GM23338 (cell line): ENCODE measurements around the gene NEURL1. TPM values are rescaled to one million over a fixed set of nuclear protein-coding genes. Genes with fewer than 3 reads are reported as not detected.

Source experiments
- ATAC-seq: fragments of 200-7000 bp; cut with Tn5 transposase; 3 replicates; pipeline ENCODE4 v1.9.1; 2020
- DNase-seq: peaks from one replicate; pipeline ENCODE4 v3.0.0-alpha.2; 2015; ENCODE audit warnings: low spot score
- H2AFZ ChIP-seq: fragments of 200-600 bp; sonication (generic); 2 replicates; pipeline ENCODE4 v1.8.0; 2016; ENCODE audit warnings: antibody characterized with exemption, mild to moderate bottlenecking, moderate library complexity
- H3F3A ChIP-seq: fragments of 200-600 bp; sonication (generic); replicated peaks from 2 replicates; pipeline ENCODE4 v1.8.0; 2017; ENCODE audit warnings: antibody characterized with exemption, mixed run types, low read depth
- H3K27ac ChIP-seq: fragments of 200-600 bp; sonication (generic); 2 replicates; pipeline ENCODE4 v1.6.1; 2016; ENCODE audit warnings: low read depth
- H3K27me3 ChIP-seq: fragments of 200-600 bp; sonication (generic); 2 replicates; pipeline ENCODE4 v1.8.0; 2016; ENCODE audit warnings: mild to moderate bottlenecking, mixed run types, moderate library complexity; ENCODE audit not compliant: insufficient read depth
- H3K36me3 ChIP-seq: fragments of 200-600 bp; sonication (generic); 2 replicates; pipeline ENCODE4 v1.8.0; 2016; ENCODE audit warnings: mild to moderate bottlenecking; ENCODE audit not compliant: insufficient read depth
- H3K4me1 ChIP-seq: fragments of 200-600 bp; sonication (generic); 2 replicates; pipeline ENCODE4 v1.8.0; 2016; ENCODE audit warnings: mild to moderate bottlenecking, moderate library complexity; ENCODE audit not compliant: insufficient read depth
- H3K4me2 ChIP-seq: fragments of 200-600 bp; sonication (generic); 2 replicates; pipeline ENCODE4 v1.7.1; 2017; ENCODE audit warnings: mixed run types
- H3K4me3 ChIP-seq: fragments of 200-600 bp; sonication (generic); 2 replicates; pipeline ENCODE4 v1.6.1; 2016; ENCODE audit warnings: mixed run types
- H3K79me2 ChIP-seq: fragments of 200-600 bp; sonication (generic); replicated peaks from 2 replicates; pipeline ENCODE4 v1.8.0; 2017; ENCODE audit warnings: mild to moderate bottlenecking; ENCODE audit not compliant: insufficient read depth
- H3K9me2 ChIP-seq: fragments of 200-600 bp; sonication (generic); 2 replicates; pipeline ENCODE4 v1.8.0; 2017; ENCODE audit not compliant: insufficient read depth
- H4K20me1 ChIP-seq: fragments of 200-600 bp; sonication (generic); replicated peaks from 2 replicates; pipeline ENCODE4 v1.8.0; 2017; ENCODE audit warnings: mild to moderate bottlenecking; ENCODE audit not compliant: insufficient read depth
- H3K27ac Mint-ChIP-seq: 2 replicates; pipeline ENCODE4 v1.8.0; 2020; ENCODE audit warnings: inconsistent platforms, mild to moderate bottlenecking, moderate library complexity, mixed read lengths
- H3K27me3 Mint-ChIP-seq: 3 replicates; pipeline ENCODE4 v1.8.0; 2022; ENCODE audit warnings: low read depth, mild to moderate bottlenecking, moderate library complexity, mixed read lengths, inconsistent platforms; ENCODE audit not compliant: insufficient read depth, poor library complexity
- H3K36me3 Mint-ChIP-seq: 3 replicates; pipeline ENCODE4 v1.8.0; 2021; ENCODE audit warnings: low read depth, mild to moderate bottlenecking, inconsistent platforms, moderate library complexity, mixed read lengths
- H3K4me1 Mint-ChIP-seq: 3 replicates; pipeline ENCODE4 v1.8.0; 2020; ENCODE audit warnings: mild to moderate bottlenecking, inconsistent platforms, mixed read lengths
- H3K4me3 Mint-ChIP-seq: 3 replicates; pipeline ENCODE4 v1.8.0; 2021; ENCODE audit warnings: moderate library complexity, mild to moderate bottlenecking, inconsistent platforms, mixed read lengths
- H3K9me3 Mint-ChIP-seq: 3 replicates; pipeline ENCODE4 v1.8.0; 2020; ENCODE audit warnings: moderate library complexity, mild to moderate bottlenecking, inconsistent platforms, mixed read lengths
- REST ChIP-seq: IDR thresholded peaks from one replicate; pipeline ENCODE4 v1.6.1; 2018; ENCODE audit warnings: antibody characterized with exemption; ENCODE audit not compliant: unreplicated experiment
- ZNF114 ChIP-seq: fragments of 250-450 bp; sonication (Bioruptor Pico); IDR thresholded peaks from 2 replicates; pipeline ENCODE4 v1.5.0; 2020; ENCODE audit warnings: mild to moderate bottlenecking, moderate library complexity
- ZNF462 ChIP-seq: fragments of 250-450 bp; sonication (Bioruptor Pico); IDR thresholded peaks from 2 replicates; pipeline ENCODE4 v1.5.0; 2020; ENCODE audit warnings: mild to moderate bottlenecking, moderate library complexity
- polyA plus RNA-seq: library from polyadenylated mRNA; unstranded; fragments of >200 nt; fragmentation: Nextera tagmentation; extraction: Ambion mirVana; gene quantifications from 2 replicates; pipeline ENCODE4 v1.2.1, GENCODE V29; 2016
- total RNA-seq: library from RNA; depleted of rRNA; stranded (reverse); fragments of >200 nt; shearing (Covaris generic); gene quantifications from 2 replicates; pipeline ENCODE4 v1.2.3, GENCODE V29; 2014

The NEURL1 gene
- total and polyA plus RNA-seq, 2 experiments from 2014 or later = 0.82 to 1.1 TPM

GRCh38 chr10:103458720-103459119 lies 34.8 kb upstream of the NEURL1 start, which contains the start of gene CALHM1:
CALHM1 (minus strand) TSS chr10:103458900; CDS start chr10:103458751, 149 bp downstream.
- ATAC-seq (peak; percentile 95), DNase-seq (peak; percentile 76)
- Histone ChIP-seq H3F3A (no peaks in the 10 kb centered on the region), H3K27ac (no peak within 1 kb of the TSS), H3K9me2 (no peaks in the 10 kb centered on the region), H3K4me2 (no peak within 1 kb of the TSS), H4K20me1 (no peaks in the 10 kb centered on the region), H3K27me3 (no peaks in the 10 kb centered on the region), H3K79me2 (no peaks in the 10 kb centered on the region), H2AFZ (0 out of 2 replicates have a peak within 1 kb of the TSS, but pooled peaks have one; percentile 76), H3K4me1 (no peaks in the 10 kb centered on the region), H3K4me3 (no peak within 1 kb of the TSS), H3K36me3 (no peaks in the 10 kb centered on the region)
- H3K36me3 Mint-ChIP-seq = no peaks in the 10 kb centered on the region; the same call in 2 of the 3 replicates
- no peaks in the 10 kb centered on the region; the same call in 2 of the 3 replicates for H3K9me3 Mint-ChIP-seq
- peaks cover 19% of the 10 kb centered on the region for H3K27me3 Mint-ChIP-seq
- TF ChIP-seq ZNF114 (CRISPR knock-in tag) (no peak), ZNF462 (CRISPR knock-in tag) (no peak), REST (no peak)
- no peak within 1 kb of the TSS for H3K27ac Mint-ChIP-seq
- H3K4me1 Mint-ChIP-seq = peaks cover 6% of the 10 kb centered on the region
- H3K4me3 Mint-ChIP-seq = no peak within 1 kb of the TSS
